ENCODE results near the gene MEIKIN.

The MEIKIN gene

DNA sequence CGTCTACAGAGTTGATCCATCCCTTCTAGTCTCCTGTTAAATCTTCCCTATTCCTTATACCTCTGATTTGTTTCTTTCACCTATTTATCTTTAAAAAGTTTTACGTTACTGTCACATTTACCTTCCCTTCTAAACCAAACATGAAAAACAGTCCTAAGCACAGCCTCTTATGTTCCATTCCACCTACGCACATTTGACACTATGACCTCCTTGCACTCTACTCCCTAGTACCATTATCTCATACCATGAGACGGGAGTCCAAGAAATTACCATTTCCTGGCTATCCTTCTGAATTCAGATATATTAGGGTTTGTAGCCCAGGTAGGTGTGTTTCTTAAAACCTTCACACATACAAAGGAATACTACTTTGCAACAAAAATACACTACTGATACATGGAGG, 173.8 kb downstream of the MEIKIN start:
- H3K4me1 Mint-ChIP-seq: peaks cover 5% of the 10 kb centered on the region
- no peak overlapping the region for H3K4me3 Mint-ChIP-seq
- H3K36me3 Mint-ChIP-seq (ENCODE audit: low read depth): peaks cover 4% of the 10 kb centered on the region
- H3K9me3 Mint-ChIP-seq: peaks cover 6% of the 10 kb centered on the region
- H3K27me3 Mint-ChIP-seq (ENCODE audit: low read depth): no peaks in the 10 kb centered on the region
- no peak for TF ChIP-seq CTCF (IDR thresholded peaks at IDR 0.05; ENCODE audit: unreplicated experiment in 3 of 3)
- no peak overlapping the region for H3K27ac Mint-ChIP-seq

DNA sequence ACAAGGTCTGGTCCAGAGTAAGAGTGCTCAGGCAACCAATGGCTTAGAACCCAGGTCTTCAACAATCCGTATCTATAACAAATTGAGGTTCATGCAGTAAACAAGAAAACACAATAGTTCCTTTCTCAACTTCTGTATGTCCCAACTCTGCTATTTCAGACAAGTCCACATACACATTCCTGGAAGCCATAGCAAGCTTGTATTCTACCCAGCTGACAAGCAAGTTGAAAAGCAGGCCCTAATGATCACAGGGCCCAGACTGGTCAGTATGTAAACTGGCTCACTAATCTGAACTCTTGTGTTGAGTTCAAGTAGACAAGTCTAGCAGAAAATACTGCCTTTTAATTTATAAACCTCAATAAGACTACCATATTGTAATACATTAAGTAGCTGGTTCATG, 175.5 kb downstream of the MEIKIN start:
- TF ChIP-seq CTCF (IDR thresholded peaks at IDR 0.05; ENCODE audit: unreplicated experiment in 3 of 3): no peak
- H3K9me3 Mint-ChIP-seq: peaks cover 10% of the 10 kb centered on the region

GRCh38 chr5:131769336-131769735, 176.1 kb downstream of the MEIKIN start:
- Mint-ChIP-seq H3K36me3 (ENCODE audit: low read depth) (peaks cover 25% of the 10 kb centered on the region), H3K27me3 (ENCODE audit: low read depth) (no peaks in the 10 kb centered on the region), H3K4me1 (no peaks in the 10 kb centered on the region), H3K9me3 (peaks cover 10% of the 10 kb centered on the region), H3K27ac (no peak overlapping the region), H3K4me3 (no peak overlapping the region)
- no peak for TF ChIP-seq CTCF (IDR thresholded peaks at IDR 0.05; ENCODE audit: unreplicated experiment in 3 of 3)

More for the DNA sequence above, 175.5 kb downstream of the MEIKIN start:
- peaks cover 19% of the 10 kb centered on the region for H3K36me3 Mint-ChIP-seq (ENCODE audit: low read depth)
- H3K27me3 Mint-ChIP-seq (ENCODE audit: low read depth): no peaks in the 10 kb centered on the region
- H3K4me1 Mint-ChIP-seq: no peaks in the 10 kb centered on the region
- H3K27ac Mint-ChIP-seq: no peak overlapping the region
- H3K4me3 Mint-ChIP-seq: no peak overlapping the region

DNA sequence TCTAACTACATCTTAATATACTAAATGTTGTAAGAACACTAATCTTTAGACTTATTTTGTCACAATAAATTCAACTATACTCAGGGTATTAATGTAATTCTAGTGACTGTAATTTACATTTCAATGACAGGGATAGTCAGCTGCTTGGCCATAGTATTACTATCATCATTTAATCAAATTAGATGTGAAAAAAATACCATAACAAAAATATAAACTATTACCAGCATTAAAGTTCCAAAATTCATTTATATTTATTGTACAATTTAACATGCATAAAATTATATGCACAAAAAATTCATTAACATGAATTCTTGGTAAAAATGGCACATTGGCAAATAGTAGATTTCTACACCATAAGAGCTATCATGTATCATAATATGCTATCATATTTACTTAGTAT, 177.6 kb downstream of the MEIKIN start:
- Mint-ChIP-seq H3K27ac (no peak overlapping the region), H3K4me3 (no peak overlapping the region), H3K9me3 (peaks cover 15% of the 10 kb centered on the region), H3K4me1 (no peaks in the 10 kb centered on the region), H3K36me3 (ENCODE audit: low read depth) (peaks cover 39% of the 10 kb centered on the region), H3K27me3 (ENCODE audit: low read depth) (no peaks in the 10 kb centered on the region)
- no peak for TF ChIP-seq CTCF (IDR thresholded peaks at IDR 0.05; ENCODE audit: unreplicated experiment in 3 of 3)

- H3K9me3 Mint-ChIP-seq: peaks cover 25% of the 10 kb centered on the region
- no peak for TF ChIP-seq CTCF (IDR thresholded peaks at IDR 0.05; ENCODE audit: unreplicated experiment in 3 of 3)
- H3K27ac Mint-ChIP-seq: no peak overlapping the region
Measured at GRCh38 chr5:131766689-131767088, 178.8 kb downstream of the MEIKIN start.

DNA sequence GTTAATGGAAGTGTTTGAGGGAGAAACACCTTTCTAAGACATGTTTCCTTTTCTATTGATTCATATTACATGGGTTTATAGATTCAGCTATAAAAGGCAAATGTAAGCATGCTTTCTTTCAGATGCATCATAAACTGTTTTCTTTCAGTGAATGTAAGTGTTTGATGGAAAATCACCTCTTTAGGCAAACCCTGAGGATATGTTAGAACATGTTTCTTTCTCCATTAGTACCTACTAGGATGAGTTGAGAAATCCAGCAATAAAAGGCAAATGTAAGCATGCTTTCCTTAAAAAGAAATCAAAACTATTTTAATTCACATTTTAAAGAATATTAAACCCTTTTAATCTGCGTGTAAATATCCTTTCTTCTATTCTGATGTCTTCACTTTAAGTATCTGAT, 180.2 kb downstream of the MEIKIN start:
- no peak overlapping the region for H3K4me3 Mint-ChIP-seq
- H3K36me3 Mint-ChIP-seq (ENCODE audit: low read depth): peaks cover 56% of the 10 kb centered on the region

More at GRCh38 chr5:131766689-131767088, 178.8 kb downstream of the MEIKIN start:
- peaks cover 51% of the 10 kb centered on the region for H3K36me3 Mint-ChIP-seq (ENCODE audit: low read depth)
- no peaks in the 10 kb centered on the region for H3K4me1 Mint-ChIP-seq
- H3K27me3 Mint-ChIP-seq (ENCODE audit: low read depth): no peaks in the 10 kb centered on the region
- H3K4me3 Mint-ChIP-seq: no peak overlapping the region

More for the DNA sequence above, 180.2 kb downstream of the MEIKIN start:
- no peak for TF ChIP-seq CTCF (IDR thresholded peaks at IDR 0.05; ENCODE audit: unreplicated experiment in 3 of 3)
- Mint-ChIP-seq H3K27ac (no peak overlapping the region), H3K9me3 (peaks cover 33% of the 10 kb centered on the region), H3K27me3 (ENCODE audit: low read depth) (no peaks in the 10 kb centered on the region), H3K4me1 (no peaks in the 10 kb centered on the region)

Data from nephron (organoid).